ENCODE measurements around the gene RPGR. TPM values are rescaled to one million over a fixed set of nuclear protein-coding genes. Genes with fewer than 3 reads are reported as not detected.

RPGR gene
- total and polyA plus RNA-seq, 2 donors from 2014 or later = 5.4 to 23.0 TPM

- Histone ChIP-seq H3K9me3 (ENCODE audit: control insufficient read depth in 2 of 3, insufficient read depth in 1 of 3, low read length in 3 of 3) (no peaks in the 10 kb centered on the region), H3K27ac (ENCODE audit: low read depth in 2 of 2, low read length in 2 of 2) (no peak overlapping the region), H3K4me3 (ENCODE audit: low read length in 3 of 3) (no peak overlapping the region), H3K9ac (ENCODE audit: low read length in 3 of 3) (no peak overlapping the region), H3K27me3 (ENCODE audit: control insufficient read depth, insufficient read depth, low read length) (no peaks in the 10 kb centered on the region), H3K36me3 (ENCODE audit: control insufficient read depth in 2 of 3, insufficient read depth in 3 of 3, low read length in 3 of 3) (no peaks in the 10 kb centered on the region), H3K4me1 (ENCODE audit: control insufficient read depth in 2 of 3, insufficient read depth in 2 of 3, low read depth in 1 of 3, low read length in 3 of 3) (no peaks in the 10 kb centered on the region)
- intact Hi-C loops (cut with DNase I) = no loop called here
- TF ChIP-seq CTCF (IDR thresholded peaks at IDR 0.05; ENCODE audit: borderline replicate concordance, extremely low read depth, insufficient read depth) = no peak
- DNase-seq (no peak), FAIRE-seq (no peak)
Observed at GRCh38 chrX:38271154-38271716, 56.1 kb downstream of the RPGR start.

DNA sequence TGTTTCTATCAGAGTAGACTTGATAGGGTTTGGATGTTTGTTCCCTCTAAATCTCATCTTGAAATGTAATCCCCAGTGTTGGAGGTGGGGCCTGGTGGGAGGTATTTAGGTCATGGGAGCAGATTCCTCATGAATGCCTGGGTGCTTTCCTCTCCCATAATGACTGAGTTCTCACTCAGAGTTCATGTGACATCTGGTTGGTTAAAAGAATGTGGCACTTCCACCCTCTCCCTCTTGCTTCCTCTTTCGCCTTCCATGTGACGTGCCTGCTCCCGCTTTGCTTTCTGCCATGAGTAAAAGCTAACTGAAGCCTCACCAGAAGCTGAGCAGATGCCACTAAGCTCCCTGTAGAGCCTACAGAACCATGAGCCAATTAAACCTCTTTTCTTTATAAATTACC is 59.3 kb downstream of the RPGR start:
- intact Hi-C loops (cut with DNase I) = no loop called here
- Histone ChIP-seq H3K9me3 (ENCODE audit: control insufficient read depth in 2 of 3, insufficient read depth in 1 of 3, low read length in 3 of 3) (no peaks in the 10 kb centered on the region), H3K4me3 (ENCODE audit: low read length in 3 of 3) (no peak overlapping the region), H3K27ac (ENCODE audit: low read depth in 2 of 2, low read length in 2 of 2) (no peak overlapping the region), H3K4me1 (ENCODE audit: control insufficient read depth in 2 of 3, insufficient read depth in 2 of 3, low read depth in 1 of 3, low read length in 3 of 3) (no peaks in the 10 kb centered on the region), H3K27me3 (ENCODE audit: control insufficient read depth, insufficient read depth, low read length) (no peaks in the 10 kb centered on the region), H3K36me3 (ENCODE audit: control insufficient read depth in 2 of 3, insufficient read depth in 3 of 3, low read length in 3 of 3) (no peaks in the 10 kb centered on the region), H3K9ac (ENCODE audit: low read length in 3 of 3) (no peak overlapping the region)
- no peak for TF ChIP-seq CTCF (IDR thresholded peaks at IDR 0.05; ENCODE audit: borderline replicate concordance, extremely low read depth, insufficient read depth)
- DNase-seq (no peak), FAIRE-seq (no peak)

DNA sequence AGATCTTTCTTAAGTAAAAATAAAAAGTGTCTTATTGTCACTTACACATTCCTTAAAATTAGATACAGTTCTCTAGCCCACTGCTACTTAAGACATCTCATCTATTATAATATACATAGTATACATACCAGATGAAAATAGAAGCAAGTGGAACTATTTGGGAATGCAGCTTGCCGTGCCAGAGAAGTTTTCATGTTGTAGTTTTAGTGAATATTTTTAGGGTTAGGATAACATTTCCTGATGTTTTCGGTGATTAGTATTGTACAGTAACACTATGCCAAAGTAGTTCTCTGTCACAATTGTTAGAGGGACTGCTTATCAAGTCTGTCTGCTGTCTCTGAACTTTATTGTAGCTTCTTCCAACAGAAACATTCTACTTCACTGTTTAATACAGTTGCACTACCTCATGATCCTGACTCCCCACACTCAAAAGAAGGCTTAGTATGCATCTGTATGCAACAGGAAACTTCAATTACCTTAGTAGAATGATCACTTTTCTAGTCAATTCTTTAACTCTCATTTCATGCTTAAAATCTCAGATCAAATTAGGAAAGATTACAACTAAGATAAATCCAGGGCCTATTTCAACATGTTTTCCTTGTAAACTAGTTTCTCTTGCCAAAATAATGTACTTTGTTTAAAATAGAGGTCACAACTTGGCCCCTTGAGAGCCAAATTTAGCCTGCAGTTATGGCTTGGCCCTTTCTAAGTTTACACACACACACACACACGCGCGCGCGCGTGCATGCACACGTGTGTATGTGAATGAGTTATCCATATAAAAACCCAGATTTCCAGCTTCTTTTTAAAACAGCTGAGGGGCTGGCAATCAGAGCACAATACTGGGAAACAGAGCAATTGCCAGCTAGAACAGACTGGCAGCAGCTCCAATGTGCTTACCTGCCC is 64.3 kb downstream of the RPGR start:
- TF ChIP-seq CTCF (IDR thresholded peaks at IDR 0.05; ENCODE audit: borderline replicate concordance, extremely low read depth, insufficient read depth) = no peak
- Histone ChIP-seq H3K4me3 (ENCODE audit: low read length in 3 of 3) (no peak overlapping the region), H3K27me3 (ENCODE audit: control insufficient read depth, insufficient read depth, low read length) (no peaks in the 10 kb centered on the region), H3K27ac (ENCODE audit: low read depth in 2 of 2, low read length in 2 of 2) (no peak overlapping the region), H3K9me3 (ENCODE audit: control insufficient read depth in 2 of 3, insufficient read depth in 1 of 3, low read length in 3 of 3) (no peaks in the 10 kb centered on the region), H3K9ac (ENCODE audit: low read length in 3 of 3) (no peak overlapping the region), H3K4me1 (ENCODE audit: control insufficient read depth in 2 of 3, insufficient read depth in 2 of 3, low read depth in 1 of 3, low read length in 3 of 3) (no peaks in the 10 kb centered on the region), H3K36me3 (ENCODE audit: control insufficient read depth in 2 of 3, insufficient read depth in 3 of 3, low read length in 3 of 3) (no peaks in the 10 kb centered on the region)
- no peak for DNase-seq
- no peak for FAIRE-seq
- intact Hi-C loops (cut with DNase I) = no loop called here
